Neutrophil (primary cell): Measurements from ENCODE around the gene FKBP15.

ENCODE experiments used
- H3K27ac ChIP-seq: fragments of 200-600 bp; sonication (generic); 2 replicates; pipeline ENCODE4 v1.5.1; 2016; ENCODE audit warnings: mild to moderate bottlenecking, moderate library complexity
- H3K27me3 ChIP-seq: fragments of 200-600 bp; sonication (generic); 2 replicates; pipeline ENCODE4 v1.6.0; 2016; ENCODE audit warnings: mild to moderate bottlenecking
- H3K36me3 ChIP-seq: fragments of 200-600 bp; sonication (generic); 2 replicates; pipeline ENCODE4 v1.5.1; 2017
- H3K4me1 ChIP-seq, 2 experiments: fragments of 200-600 bp in 1 of 2; sonication (generic) in 1 of 2; 1 replicate in 1 of 2; 2 replicates in 1 of 2; pipeline versions ENCODE4 v1.5.1 to v1.6.1; 2013 to 2016; ENCODE audit warnings: low read depth in 1 of 2, low read length in 1 of 2, mild to moderate bottlenecking in 1 of 2, moderate library complexity in 1 of 2; ENCODE audit not compliant: control insufficient read depth in 1 of 2, insufficient read depth in 1 of 2
- H3K4me3 ChIP-seq, 2 experiments: fragments of 200-600 bp in 1 of 2; sonication (generic) in 1 of 2; 1 replicate in 1 of 2; 2 replicates in 1 of 2; pipeline ENCODE4 v1.5.1; 2013 to 2016; ENCODE audit warnings: low read depth in 1 of 2, low read length in 1 of 2, mild to moderate bottlenecking in 1 of 2, moderate library complexity in 1 of 2
- H3K9me3 ChIP-seq: fragments of 200-600 bp; sonication (generic); 2 replicates; pipeline ENCODE4 v1.5.1; 2016
- TF ChIP-seq, protein P1 (sequence below): fragments of 200-600 bp; sonication (generic); IDR thresholded peaks from 2 replicates; pipeline ENCODE4 v1.5.1; 2016; ENCODE audit warnings: antibody characterized with exemption

The FKBP15 gene

DNA sequence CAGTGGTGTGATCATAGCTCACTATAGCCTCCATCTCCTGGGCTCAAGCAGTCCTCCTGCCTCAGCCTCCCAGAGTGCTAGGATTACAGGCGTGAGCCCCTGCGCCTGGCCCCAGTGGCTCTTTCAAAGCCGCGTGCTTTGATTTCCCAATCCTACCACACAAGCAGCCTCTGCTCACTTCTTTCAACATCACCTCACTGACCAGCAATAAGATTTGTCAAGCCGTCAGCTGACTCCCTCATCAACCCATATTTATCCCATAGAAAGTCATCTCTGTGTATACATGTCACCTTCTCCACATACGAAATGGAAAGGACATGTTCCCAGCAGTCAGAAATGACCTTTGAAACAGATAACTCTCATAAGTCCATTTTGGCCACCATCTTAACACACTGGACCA is 44.3 kb downstream of the FKBP15 start:
- Histone ChIP-seq H3K4me1 (peaks cover 8 to 12% of the 10 kb centered on the region in 2 experiments), H3K4me3 (no peak overlapping the region), H3K27ac (peak overlapping the region; percentile 66), H3K36me3 (peaks cover 91% of the 10 kb centered on the region), H3K27me3 (no peaks in the 10 kb centered on the region), H3K9me3 (no peaks in the 10 kb centered on the region)
- TF ChIP-seq, protein P1, sequence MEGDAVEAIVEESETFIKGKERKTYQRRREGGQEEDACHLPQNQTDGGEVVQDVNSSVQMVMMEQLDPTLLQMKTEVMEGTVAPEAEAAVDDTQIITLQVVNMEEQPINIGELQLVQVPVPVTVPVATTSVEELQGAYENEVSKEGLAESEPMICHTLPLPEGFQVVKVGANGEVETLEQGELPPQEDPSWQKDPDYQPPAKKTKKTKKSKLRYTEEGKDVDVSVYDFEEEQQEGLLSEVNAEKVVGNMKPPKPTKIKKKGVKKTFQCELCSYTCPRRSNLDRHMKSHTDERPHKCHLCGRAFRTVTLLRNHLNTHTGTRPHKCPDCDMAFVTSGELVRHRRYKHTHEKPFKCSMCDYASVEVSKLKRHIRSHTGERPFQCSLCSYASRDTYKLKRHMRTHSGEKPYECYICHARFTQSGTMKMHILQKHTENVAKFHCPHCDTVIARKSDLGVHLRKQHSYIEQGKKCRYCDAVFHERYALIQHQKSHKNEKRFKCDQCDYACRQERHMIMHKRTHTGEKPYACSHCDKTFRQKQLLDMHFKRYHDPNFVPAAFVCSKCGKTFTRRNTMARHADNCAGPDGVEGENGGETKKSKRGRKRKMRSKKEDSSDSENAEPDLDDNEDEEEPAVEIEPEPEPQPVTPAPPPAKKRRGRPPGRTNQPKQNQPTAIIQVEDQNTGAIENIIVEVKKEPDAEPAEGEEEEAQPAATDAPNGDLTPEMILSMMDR = no peak

DNA sequence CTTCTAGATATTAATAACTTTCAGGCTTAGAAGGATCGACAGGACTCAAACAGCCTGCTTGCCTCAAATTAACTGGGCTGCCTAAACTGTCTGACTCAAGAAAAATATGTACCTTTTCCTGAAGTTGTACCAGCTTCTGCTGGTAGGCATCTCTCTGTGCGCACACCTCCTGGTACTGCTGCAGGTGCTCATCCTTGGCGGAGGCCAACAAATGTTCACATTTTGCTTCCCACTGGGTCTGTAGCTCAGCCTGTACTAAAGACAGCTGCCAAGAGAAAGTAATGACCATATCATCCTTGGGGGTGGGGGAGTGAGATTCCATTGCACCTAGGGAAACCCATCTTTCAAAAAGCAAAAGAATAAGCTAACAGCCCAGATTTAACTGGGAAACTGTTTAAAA is 47.7 kb downstream of the FKBP15 start:
- TF ChIP-seq, protein P1 = no peak
- Histone ChIP-seq H3K4me3 (no peak overlapping the region), H3K27ac (no peak overlapping the region), H3K9me3 (no peaks in the 10 kb centered on the region), H3K4me1 (peaks cover 8 to 12% of the 10 kb centered on the region in 2 experiments), H3K36me3 (peaks cover 93% of the 10 kb centered on the region), H3K27me3 (no peaks in the 10 kb centered on the region)

GRCh38 chr9:113168809-113169208 is 52.3 kb downstream of the FKBP15 start:
- Histone ChIP-seq H3K9me3 (no peaks in the 10 kb centered on the region), H3K4me1 (no peaks in the 10 kb centered on the region), H3K36me3 (peaks cover 99% of the 10 kb centered on the region), H3K27me3 (no peaks in the 10 kb centered on the region), H3K27ac (no peak overlapping the region), H3K4me3 (no peak overlapping the region)
- TF ChIP-seq, protein P1 = no peak

GRCh38 chr9:113166039-113166438 is 55.0 kb downstream of the FKBP15 start:
- Histone ChIP-seq H3K4me1 (no peaks in the 10 kb centered on the region), H3K36me3 (peaks cover 100% of the 10 kb centered on the region), H3K27ac (peak overlapping the region; percentile 20), H3K27me3 (no peaks in the 10 kb centered on the region), H3K9me3 (no peaks in the 10 kb centered on the region), H3K4me3 (no peak overlapping the region)
- TF ChIP-seq, protein P1 = no peak

- Histone ChIP-seq H3K36me3 (peaks cover 100% of the 10 kb centered on the region), H3K4me1 (no peaks in the 10 kb centered on the region), H3K4me3 (no peak overlapping the region), H3K27ac (peak overlapping the region; percentile 20), H3K27me3 (no peaks in the 10 kb centered on the region), H3K9me3 (no peaks in the 10 kb centered on the region)
- TF ChIP-seq, protein P1 = no peak
Measured at GRCh38 chr9:113164536-113165300, 56.4 kb downstream of the FKBP15 start.
